HFFc6 (cell line): ENCODE results near the gene LYRM9. TPM values are rescaled to one million over a fixed set of nuclear protein-coding genes. Genes with fewer than 3 reads are reported as not detected.
"Not testable (repeated sequence)": the region's sequence is repeated elsewhere in the genome, so short reads cannot be mapped to it uniquely, and the experiment has no call there.

Experiments
- DNase-seq: peaks from one replicate; pipeline ENCODE4 v3.0.0-alpha.2; 2018
- H3K27ac Mint-ChIP-seq: 2 replicates; pipeline ENCODE4 v1.8.0; 2020; ENCODE audit warnings: mild to moderate bottlenecking, mixed read lengths
- H3K27me3 Mint-ChIP-seq: 2 replicates; pipeline ENCODE4 v1.8.0; 2021; ENCODE audit warnings: mild to moderate bottlenecking, moderate library complexity, mixed read lengths; ENCODE audit not compliant: insufficient read depth
- H3K36me3 Mint-ChIP-seq: 2 replicates; pipeline ENCODE4 v1.8.0; 2021; ENCODE audit warnings: low read depth, mixed read lengths
- H3K4me1 Mint-ChIP-seq: 2 replicates; pipeline ENCODE4 v1.8.0; 2020; ENCODE audit warnings: low read depth, mixed read lengths
- H3K4me3 Mint-ChIP-seq: 2 replicates; pipeline ENCODE4 v1.8.0; 2020; ENCODE audit warnings: mild to moderate bottlenecking, moderate library complexity, mixed read lengths
- H3K9me3 Mint-ChIP-seq: 2 replicates; pipeline ENCODE4 v1.8.0; 2020; ENCODE audit warnings: mild to moderate bottlenecking, mixed read lengths
- CTCF ChIP-seq: fragments of 200-600 bp; sonication (generic); IDR thresholded peaks from 2 replicates; pipeline ENCODE4 v1.5.0; 2021; ENCODE audit warnings: antibody characterized with exemption, mild to moderate bottlenecking
- total RNA-seq, 6 experiments: library from RNA; stranded (reverse); fragmentation: NEBNext Ultra II Directional; extraction: Animal tissue kit (Norgen Biotek cat#: 25700); gene quantifications; 2 replicates in 1 of 6; 3 replicates in 5 of 6; pipeline ENCODE4 v1.2.3, GENCODE V29; 2021

LYRM9 gene
- total RNA-seq, 6 experiments from 2014 or later, result 2.2 to 3.6 (median 2.9) TPM

GRCh38 chr17:27853091-27853490 is 40.1 kb downstream of the LYRM9 start:
- peaks cover 33% of the 10 kb centered on the region for H3K27me3 Mint-ChIP-seq
- TF ChIP-seq CTCF, result no peak
- H3K27ac Mint-ChIP-seq, result no peak overlapping the region
- no peak for DNase-seq
- no peak overlapping the region for H3K4me3 Mint-ChIP-seq
- H3K4me1 Mint-ChIP-seq, result no peaks in the 10 kb centered on the region
- H3K36me3 Mint-ChIP-seq, result no peaks in the 10 kb centered on the region
- no peaks in the 10 kb centered on the region for H3K9me3 Mint-ChIP-seq

DNA sequence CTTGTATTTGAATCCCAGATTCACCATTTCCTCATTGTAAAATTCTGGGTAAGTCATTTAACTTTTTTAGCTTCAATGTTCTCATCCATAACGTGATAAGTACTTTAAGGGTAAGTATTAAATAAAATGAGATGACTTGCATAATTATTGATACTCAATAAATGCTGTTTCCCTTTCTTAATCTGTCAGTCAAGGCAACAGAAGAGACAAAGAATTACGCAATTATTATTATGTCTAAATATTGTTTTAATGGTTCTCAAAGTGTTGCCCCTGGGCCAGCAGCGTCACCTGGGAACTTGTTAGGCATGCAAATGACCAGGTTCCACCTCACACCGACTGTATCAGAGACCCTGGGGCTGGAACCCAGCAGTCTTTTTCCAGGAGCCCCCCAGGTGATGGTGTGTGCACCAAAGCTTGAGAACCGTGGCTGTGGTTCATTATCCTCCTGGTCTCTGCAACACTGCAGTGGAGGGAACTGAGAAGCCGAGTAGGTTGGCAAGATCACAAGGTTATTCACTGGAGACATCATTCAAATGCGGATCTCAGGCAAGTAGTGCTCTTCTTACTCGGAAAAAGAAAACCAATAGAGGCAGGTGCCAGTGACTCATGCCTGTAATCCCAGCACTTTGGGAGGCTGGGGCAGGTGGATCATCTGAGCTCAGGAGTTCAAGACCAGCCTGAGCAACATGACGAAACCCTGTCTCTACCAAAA is 43.5 kb downstream of the LYRM9 start:
- Mint-ChIP-seq H3K27me3 (peaks cover 27% of the 10 kb centered on the region), H3K4me1 (no peaks in the 10 kb centered on the region), H3K27ac (no peak overlapping the region), H3K9me3 (no peaks in the 10 kb centered on the region; the same call in 1 of the 2 replicates), H3K4me3 (no peak overlapping the region), H3K36me3 (no peaks in the 10 kb centered on the region)
- DNase-seq, result no peak
- no peak for TF ChIP-seq CTCF

GRCh38 chr17:27848931-27849330 is 44.2 kb downstream of the LYRM9 start:
- Mint-ChIP-seq H3K9me3 (no peaks in the 10 kb centered on the region; the same call in 1 of the 2 replicates), H3K27me3 (peaks cover 21% of the 10 kb centered on the region), H3K4me3 (no peak overlapping the region), H3K36me3 (no peaks in the 10 kb centered on the region), H3K27ac (no peak overlapping the region), H3K4me1 (no peaks in the 10 kb centered on the region)
- DNase-seq, result no peak
- TF ChIP-seq CTCF, result no peak

DNA sequence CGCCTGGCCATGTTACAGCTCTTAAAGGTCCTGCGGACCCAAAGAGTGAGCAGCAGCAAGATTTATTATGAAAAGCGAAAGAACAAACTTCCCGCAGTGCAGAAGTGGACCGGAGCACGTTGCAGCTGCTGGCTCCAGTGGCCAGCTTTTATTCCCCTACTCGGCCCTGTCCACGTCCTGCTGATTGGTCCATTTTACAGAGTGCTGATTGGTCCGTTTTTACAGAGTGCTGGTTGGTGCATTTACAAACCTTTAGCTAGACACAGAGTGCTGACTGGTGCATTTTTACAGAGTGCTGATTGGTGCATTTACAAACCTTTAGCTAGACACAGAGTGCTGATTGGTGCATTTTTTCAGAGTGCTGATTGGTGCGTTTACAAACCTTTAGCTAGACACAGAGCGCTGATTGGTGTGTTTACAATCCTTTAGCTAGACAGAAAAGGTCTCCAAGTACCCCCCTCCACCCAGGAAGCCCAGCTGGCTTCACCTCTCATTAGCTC is 46.3 kb downstream of the LYRM9 start:
- DNase-seq, H3K9me3 Mint-ChIP-seq: not testable (repeated sequence)

GRCh38 chr17:27846042-27846655 is 47.0 kb downstream of the LYRM9 start:
- no peak for TF ChIP-seq CTCF
- H3K4me1 Mint-ChIP-seq, result no peaks in the 10 kb centered on the region
- no peak overlapping the region for H3K4me3 Mint-ChIP-seq
- no peaks in the 10 kb centered on the region; the same call in 1 of the 2 replicates for H3K9me3 Mint-ChIP-seq
- DNase-seq, result no peak
- no peaks in the 10 kb centered on the region for H3K36me3 Mint-ChIP-seq
- H3K27me3 Mint-ChIP-seq, result peaks cover 15% of the 10 kb centered on the region
- H3K27ac Mint-ChIP-seq, result no peak overlapping the region

More for the DNA sequence above, 46.3 kb downstream of the LYRM9 start:
- not testable (repeated sequence) for H3K4me1 Mint-ChIP-seq, H3K4me3 Mint-ChIP-seq, H3K36me3 Mint-ChIP-seq, H3K27ac Mint-ChIP-seq
- peaks cover 19% of the 10 kb centered on the region for H3K27me3 Mint-ChIP-seq
